Sigmoid colon (tissue), 7 donors: Measurements from ENCODE around the gene SPTBN1. TPM values are rescaled to one million over a fixed set of nuclear protein-coding genes. Genes with fewer than 3 reads are reported as not detected.

ENCODE experiments used
- DNase-seq: peaks from one replicate; pipeline ENCODE4 v3.0.0-alpha.2; 2019
- H3K27ac ChIP-seq, 4 donors: fragments of 200-600 bp; sonication (generic); one replicate each; pipeline ENCODE4 v1.5.1; 2016 to 2019; ENCODE audit warnings: mild to moderate bottlenecking in 1 of 4
- H3K27me3 ChIP-seq, 3 donors: fragments of 200-600 bp; sonication (generic); one replicate each; pipeline ENCODE4 v1.5.1; 2019; ENCODE audit warnings: mild to moderate bottlenecking in 1 of 3
- H3K36me3 ChIP-seq, 4 donors: fragments of 200-600 bp; sonication (generic); one replicate each; pipeline ENCODE4 v1.5.1; 2016 to 2019
- H3K4me1 ChIP-seq, 4 donors: fragments of 200-600 bp; sonication (generic); one replicate each; pipeline ENCODE4 v1.5.1; 2017 to 2019
- H3K4me3 ChIP-seq, 4 donors: fragments of 200-600 bp; sonication (generic); one replicate each; pipeline ENCODE4 v1.5.1; 2017 to 2019; ENCODE audit warnings: mild to moderate bottlenecking in 2 of 4, moderate library complexity in 1 of 4
- H3K9me3 ChIP-seq, 4 donors: fragments of 200-600 bp in 3 of 4; sonication (generic) in 3 of 4; one replicate each; pipeline versions ENCODE4 v1.5.1 to v1.6.1; 2013 to 2019
- CTCF ChIP-seq, 4 experiments: fragments of 450-650 bp in 3 of 4; fragments of 200-600 bp in 1 of 4; IDR thresholded peaks; one replicate each; pipeline ENCODE4 v1.5.1; 2016 to 2019; ENCODE audit warnings: antibody characterized with exemption in 4 of 4, mild to moderate bottlenecking in 3 of 4, moderate library complexity in 2 of 4
- EP300 ChIP-seq, 4 donors: sonication (generic); formaldehyde crosslinking; IDR thresholded peaks; one replicate each; pipeline ENCODE4 v1.6.1; 2017; ENCODE audit warnings: antibody characterized with exemption in 4 of 4
- POLR2A ChIP-seq, 2 donors: fragments of 450-650 bp; IDR thresholded peaks; one replicate each; pipeline ENCODE4 v1.6.1; 2016; ENCODE audit warnings: antibody characterized with exemption in 2 of 2, mild to moderate bottlenecking in 2 of 2, moderate library complexity in 2 of 2
- POLR2AphosphoS5 ChIP-seq, 4 donors: sonication (generic); formaldehyde crosslinking; IDR thresholded peaks; one replicate each; pipeline ENCODE4 v1.6.1; 2017; ENCODE audit warnings: antibody characterized with exemption in 4 of 4
- WGBS, 2 donors: extraction: QIAGEN DNeasy Blood & Tissue Kit; methylation state at CpG; one replicate each; pipeline ENCODE4 v1.1.7; 2013; 5-methylcytosine and 5-hydroxymethylcytosine counted together
- intact Hi-C: fragments of 100-400 bp; cut with DNase I; formaldehyde crosslinking; loops from one replicate; pipeline ENCODE4 v1.15.1; 2023
- polyA plus RNA-seq, 3 donors: library from polyadenylated mRNA; stranded (reverse); fragments of 200-250 nt; gene quantifications; one replicate each; pipeline ENCODE4 v1.2.3, GENCODE V29; 2013
- total RNA-seq, 4 donors: library from RNA; depleted of rRNA; stranded (reverse); fragments of >200 nt; gene quantifications; one replicate each; pipeline ENCODE4 v1.1.0, GENCODE V29; 2016
- donor health status: healthy with polysubstance abuse.
- donor health status: Bipolar disorder and iron deficiency.
- donor health status: healthy.

Gene SPTBN1
- total and polyA plus RNA-seq, 7 donors = 23.1 to 273 (median 169) TPM

GRCh38 chr2:54667726-54668650 is 211.9 kb downstream of the SPTBN1 start:
- no peak for DNase-seq
- peaks cover 4 to 34% (median 16%) of the 10 kb centered on the region in 4 donors for H3K36me3 ChIP-seq
- H3K4me1 ChIP-seq = peaks cover 0 to 67% (median 60%) of the 10 kb centered on the region in 4 donors
- no peak overlapping the region for H3K4me3 ChIP-seq
- H3K27me3 ChIP-seq = no peaks in the 10 kb centered on the region
- TF ChIP-seq POLR2AphosphoS5 (IDR thresholded peaks at IDR 0.05) (no peak), CTCF (IDR thresholded peaks at IDR 0.05) (no peak), EP300 (IDR thresholded peaks at IDR 0.05) (no peak), POLR2A (IDR thresholded peaks at IDR 0.05) (no peak)
- 91 to 93% methylated on average over 17 of the region's 17 CpGs for WGBS, 2 donors
- intact Hi-C loops = loop anchor here (5.0 kb wide), 3 partner anchors 51 to 211 kb away; partner anchors contain the start of gene SPTBN1
- no peaks in the 10 kb centered on the region for H3K9me3 ChIP-seq
- H3K27ac ChIP-seq = peak overlapping the region; percentile 78 to 89 (median 84)

DNA sequence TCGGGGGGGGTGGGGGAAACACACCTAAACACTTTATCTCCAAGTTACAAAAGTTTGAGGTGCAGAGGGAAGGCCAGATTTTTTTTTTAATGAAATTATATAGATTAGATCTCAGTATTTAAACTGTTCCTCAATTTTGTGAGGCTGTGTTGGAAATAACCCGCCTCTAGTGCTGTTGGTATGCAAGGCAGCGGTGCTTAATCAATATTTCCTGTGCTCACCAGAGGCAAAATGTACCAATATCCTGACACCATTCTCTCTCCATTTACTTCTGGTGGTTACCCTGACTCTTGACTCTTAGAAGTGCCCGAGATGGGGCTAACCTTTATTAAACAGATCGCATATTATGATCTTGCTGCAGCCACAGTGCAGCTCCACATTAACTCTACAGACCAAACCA is 212.6 kb downstream of the SPTBN1 start:
- peaks cover 0 to 73% (median 64%) of the 10 kb centered on the region in 4 donors for H3K4me1 ChIP-seq
- WGBS, 2 donors = 87 to 88% methylated on average over 5 of the region's 5 CpGs

DNA sequence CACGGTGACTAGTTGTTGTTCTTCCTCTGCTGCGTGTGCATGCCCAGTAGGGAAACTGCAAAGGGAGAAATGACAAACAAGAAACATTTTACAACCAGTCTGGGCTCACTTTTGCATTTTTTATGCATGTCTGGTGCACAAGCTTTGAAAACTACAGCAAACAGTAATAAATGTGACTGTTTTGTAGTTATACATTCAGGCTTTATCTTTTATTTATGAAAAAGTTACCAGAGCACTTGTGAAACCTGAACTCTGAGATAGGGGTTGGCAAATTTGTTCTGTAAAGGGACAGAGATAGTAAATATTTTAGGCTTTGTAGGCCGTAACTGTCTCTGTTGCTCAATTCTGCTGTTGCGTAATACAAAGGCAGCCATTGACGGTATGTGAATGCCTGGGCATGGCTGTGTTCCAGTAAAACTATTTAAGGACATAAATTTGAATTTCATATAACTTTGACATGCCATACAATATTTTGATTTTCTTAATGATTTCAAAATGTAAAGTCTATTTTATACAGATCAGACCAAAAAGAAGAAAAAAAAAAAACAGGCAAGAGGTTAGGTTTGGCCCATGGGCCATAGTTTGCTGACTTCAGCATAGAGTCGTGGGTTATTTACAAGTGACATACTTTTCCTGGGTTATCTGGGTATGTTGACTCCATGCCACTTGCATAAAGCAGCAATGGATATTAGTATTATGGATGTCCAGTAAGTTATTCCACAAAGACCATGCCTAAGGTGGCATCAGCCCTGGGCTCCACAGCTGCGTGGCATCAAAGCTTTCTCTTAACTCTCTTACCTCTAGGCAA is 213.8 kb downstream of the SPTBN1 start:
- peak; percentile 84 for DNase-seq
- intact Hi-C loops = loop anchor here (5.0 kb wide), 3 partner anchors 53 to 213 kb away; partner anchors contain the start of gene SPTBN1
- Histone ChIP-seq H3K4me3 (no peak overlapping the region), H3K27me3 (no peaks in the 10 kb centered on the region), H3K4me1 (peaks cover 0 to 75% (median 70%) of the 10 kb centered on the region in 4 donors), H3K9me3 (no peaks in the 10 kb centered on the region), H3K27ac (peak overlapping the region; percentile 78 to 89 (median 84)), H3K36me3 (peaks cover 4 to 19% (median 8%) of the 10 kb centered on the region in 4 donors)
- TF ChIP-seq POLR2A (IDR thresholded peaks at IDR 0.05) = no peak
- peak; percentile 66 to 77 (median 74) for TF ChIP-seq POLR2AphosphoS5 (IDR thresholded peaks at IDR 0.05)
- peak in 3 of 4 donors; percentile 67 to 80 (median 69) for TF ChIP-seq EP300 (IDR thresholded peaks at IDR 0.05)
- WGBS, 2 donors = 37 to 60% methylated on average over 7 of the region's 7 CpGs

More for the DNA sequence above, 212.6 kb downstream of the SPTBN1 start:
- Histone ChIP-seq H3K27me3 (no peaks in the 10 kb centered on the region), H3K4me3 (no peak overlapping the region), H3K9me3 (no peaks in the 10 kb centered on the region), H3K27ac (peak overlapping the region; percentile 78 to 89 (median 84)), H3K36me3 (peaks cover 4 to 27% (median 14%) of the 10 kb centered on the region in 4 donors)
- DNase-seq = no peak
- TF ChIP-seq POLR2A (IDR thresholded peaks at IDR 0.05) (no peak), CTCF (IDR thresholded peaks at IDR 0.05) (no peak), POLR2AphosphoS5 (IDR thresholded peaks at IDR 0.05) (no peak), EP300 (IDR thresholded peaks at IDR 0.05) (no peak)
- intact Hi-C loops = loop anchor here (5.0 kb wide), 3 partner anchors 51 to 211 kb away; partner anchors contain the start of gene SPTBN1

DNA sequence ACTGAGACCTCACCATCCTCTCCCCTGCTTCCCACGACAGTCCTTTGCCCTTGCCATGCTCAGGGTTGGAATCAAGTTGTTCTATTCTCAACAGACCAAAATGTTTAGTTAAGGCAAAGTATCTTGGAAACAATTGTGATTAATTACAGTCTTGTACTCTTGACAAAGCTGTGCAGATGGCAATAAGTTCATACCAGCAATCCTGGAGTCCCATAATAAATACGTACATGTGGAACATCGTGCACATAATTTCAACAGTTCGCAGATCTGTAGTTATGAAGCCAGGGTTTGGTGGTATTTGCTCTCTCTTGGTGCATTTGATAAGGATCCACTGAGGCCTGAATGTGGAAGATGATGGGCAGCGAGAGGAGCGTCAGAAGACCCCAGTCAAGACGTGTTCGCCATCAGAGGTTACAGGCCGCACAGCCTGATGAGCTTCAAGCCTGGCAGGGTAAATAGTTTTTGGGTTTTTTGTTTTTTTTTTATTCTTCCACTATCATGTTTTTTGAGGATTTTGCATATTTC is 214.4 kb downstream of the SPTBN1 start:
- intact Hi-C loops = no loop called here
- DNase-seq = no peak
- Histone ChIP-seq H3K27ac (peak overlapping the region; percentile 78 to 89 (median 84)), H3K4me1 (peaks cover 0 to 69% (median 63%) of the 10 kb centered on the region in 4 donors), H3K9me3 (no peaks in the 10 kb centered on the region), H3K36me3 (peaks cover 4 to 19% (median 8%) of the 10 kb centered on the region in 4 donors), H3K4me3 (no peak overlapping the region), H3K27me3 (no peaks in the 10 kb centered on the region)
- WGBS, 2 donors = 91 to 95% methylated on average over 9 of the region's 9 CpGs
- TF ChIP-seq POLR2AphosphoS5 (IDR thresholded peaks at IDR 0.05) (no peak), CTCF (IDR thresholded peaks at IDR 0.05) (no peak), EP300 (IDR thresholded peaks at IDR 0.05) (no peak), POLR2A (IDR thresholded peaks at IDR 0.05) (no peak)
